Measurements from ENCODE around the gene RACGAP1. TPM values are rescaled to one million over a fixed set of nuclear protein-coding genes. Genes with fewer than 3 reads are reported as not detected.
A peak's percentile ranks its signal among the peaks of the same experiment; 100 is the strongest.

RACGAP1 gene
- total and polyA plus RNA-seq, 2 of the 8 experiments (the other 6 are each of a cell fraction or from before 2014, with no cell fraction given), result 18.0 to 66.3 TPM

DNA sequence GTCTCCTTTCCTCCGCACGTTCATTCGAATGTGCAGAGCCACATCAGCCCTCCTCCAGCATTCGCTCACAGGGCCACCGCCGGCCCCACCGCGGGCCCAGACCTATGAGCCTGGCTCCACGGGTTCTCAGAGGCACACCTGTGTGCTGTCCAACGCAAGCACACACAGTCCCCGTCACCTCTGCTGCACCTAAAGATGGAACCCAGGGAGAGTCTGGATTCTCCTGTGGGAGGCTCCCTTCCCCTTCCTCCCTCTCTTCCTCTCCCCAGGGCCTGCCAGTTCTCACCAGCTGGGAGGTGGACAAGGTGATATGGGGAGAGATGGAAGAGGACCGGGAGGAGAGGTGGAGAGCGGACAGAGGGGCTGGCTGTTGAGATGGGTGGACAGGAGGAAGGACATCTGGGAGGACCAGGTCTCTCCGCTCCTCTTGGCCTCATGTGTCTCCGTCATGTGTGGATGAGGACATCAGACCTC is 57.5 kb downstream of the RACGAP1 start:
- 62% methylated on average over 15 of the region's 15 CpGs; no CpG with 5 or more reads in 1 of the 2 experiments for WGBS, 2 experiments (ENCODE audit: extremely low coverage in 1 of 2, insufficient coverage in 1 of 2, insufficient read length in 1 of 2, insufficient replicate concordance in 2 of 2, low coverage in 1 of 2, low lambda C conversion rate in 2 of 2, missing lambda C conversion rate in 1 of 2)

More for the DNA sequence above, 57.5 kb downstream of the RACGAP1 start:
- Histone ChIP-seq H4K5ac (ENCODE audit: insufficient read length, low read depth, low read length) (no peak overlapping the region), H2BK120ac (replicated peaks; ENCODE audit: low read depth, low read length) (no peak overlapping the region), H3K4me1 (replicated peaks in 1 of 4; ENCODE audit: control insufficient read depth in 3 of 4, insufficient read depth in 4 of 4, low read length in 3 of 4) (peaks cover 0 to 9% (median 3%) of the 10 kb centered on the region in 4 experiments; a peak in 5 of 7 replicates), H3K14ac (ENCODE audit: insufficient read length) (no peak overlapping the region), H4K91ac (replicated peaks; ENCODE audit: insufficient read length, low read length) (no peak overlapping the region), H3K4ac (replicated peaks; ENCODE audit: insufficient read length, low read depth, low read length) (no peak overlapping the region), H4K8ac (ENCODE audit: extremely low read depth, insufficient read depth, low read length) (no peak overlapping the region), H2AK5ac (ENCODE audit: low read depth, low read length) (no peak overlapping the region), H3K27ac (ENCODE audit: low read depth, low read length) (no peak overlapping the region), H3K27me3 (replicated peaks in 1 of 4; ENCODE audit: control insufficient read depth in 3 of 4, extremely low read depth in 1 of 4, insufficient read depth in 3 of 4, low read length in 3 of 4) (peaks cover 0 to 35% (median 17%) of the 10 kb centered on the region in 4 experiments; a peak in 6 of 7 replicates), H3K23me2 (ENCODE audit: low read depth, low read length) (no peaks in the 10 kb centered on the region), H3K79me1 (ENCODE audit: low read depth, low read length) (no peaks in the 10 kb centered on the region), H3K18ac (ENCODE audit: extremely low read depth, low read length) (peak overlapping the region; percentile 40; the same call in 1 of the 2 replicates), H3K56ac (replicated peaks; ENCODE audit: insufficient read length, low read depth, low read length) (no peak overlapping the region), H2BK15ac (ENCODE audit: low read length) (peak overlapping the region; percentile 65; the same call in 1 of the 2 replicates), H3K79me2 (ENCODE audit: control insufficient read depth in 1 of 2, insufficient read depth in 2 of 2, low read length in 2 of 2) (no peaks in the 10 kb centered on the region), H3K23ac (ENCODE audit: insufficient read length) (no peak overlapping the region), H2BK5ac (ENCODE audit: low read depth, low read length) (no peak overlapping the region), H3K36me3 (ENCODE audit: control insufficient read depth in 2 of 4, insufficient read depth in 4 of 4, low read length in 3 of 4) (no peaks in the 10 kb centered on the region), H2AFZ (ENCODE audit: low read length) (peak overlapping the region; percentile 63; the same call in 1 of the 2 replicates), H3K9me3 (ENCODE audit: insufficient read depth in 2 of 2, low read depth in 1 of 2, low read length in 1 of 2) (no peaks in the 10 kb centered on the region), H3K9ac (replicated peaks in 1 of 4; ENCODE audit: extremely low read depth in 1 of 4, low read depth in 3 of 4, low read length in 3 of 4) (no peak overlapping the region), H3K4me2 (ENCODE audit: insufficient read depth in 1 of 2, low read depth in 2 of 2, low read length in 2 of 2) (peak overlapping the region; percentile 6 to 81), H2BK20ac (ENCODE audit: low read length) (no peak overlapping the region), H4K20me1 (replicated peaks in 1 of 2; ENCODE audit: control insufficient read depth in 1 of 2, insufficient read depth in 2 of 2, low read length in 2 of 2) (no peaks in the 10 kb centered on the region), H2BK12ac (ENCODE audit: low read depth, low read length) (peak overlapping the region; percentile 4; the same call in 1 of the 2 replicates), H3K4me3 (ENCODE audit: extremely low read depth in 1 of 4, insufficient read depth in 2 of 4, low read depth in 3 of 4, low read length in 4 of 4) (peak overlapping the region in 3 of 4 experiments; percentile 31 to 53 (median 45); a peak in 3 of 8 replicates)
- no peak for TF ChIP-seq GTF2F1 (IDR thresholded peaks at IDR 0.05; ENCODE audit: borderline replicate concordance, low read depth, low read length)
- TF ChIP-seq BRCA1 (IDR thresholded peaks at IDR 0.05; ENCODE audit: low read depth, low read length), result no peak
- no peak for TF ChIP-seq POLR2A (IDR thresholded peaks at IDR 0.05; ENCODE audit: control extremely low read depth in 1 of 2, low read depth in 2 of 2, low read length in 2 of 2)
- TF ChIP-seq, protein P1, sequence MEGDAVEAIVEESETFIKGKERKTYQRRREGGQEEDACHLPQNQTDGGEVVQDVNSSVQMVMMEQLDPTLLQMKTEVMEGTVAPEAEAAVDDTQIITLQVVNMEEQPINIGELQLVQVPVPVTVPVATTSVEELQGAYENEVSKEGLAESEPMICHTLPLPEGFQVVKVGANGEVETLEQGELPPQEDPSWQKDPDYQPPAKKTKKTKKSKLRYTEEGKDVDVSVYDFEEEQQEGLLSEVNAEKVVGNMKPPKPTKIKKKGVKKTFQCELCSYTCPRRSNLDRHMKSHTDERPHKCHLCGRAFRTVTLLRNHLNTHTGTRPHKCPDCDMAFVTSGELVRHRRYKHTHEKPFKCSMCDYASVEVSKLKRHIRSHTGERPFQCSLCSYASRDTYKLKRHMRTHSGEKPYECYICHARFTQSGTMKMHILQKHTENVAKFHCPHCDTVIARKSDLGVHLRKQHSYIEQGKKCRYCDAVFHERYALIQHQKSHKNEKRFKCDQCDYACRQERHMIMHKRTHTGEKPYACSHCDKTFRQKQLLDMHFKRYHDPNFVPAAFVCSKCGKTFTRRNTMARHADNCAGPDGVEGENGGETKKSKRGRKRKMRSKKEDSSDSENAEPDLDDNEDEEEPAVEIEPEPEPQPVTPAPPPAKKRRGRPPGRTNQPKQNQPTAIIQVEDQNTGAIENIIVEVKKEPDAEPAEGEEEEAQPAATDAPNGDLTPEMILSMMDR (IDR thresholded peaks at IDR 0.05; ENCODE audit: control extremely low read depth in 1 of 3, insufficient read depth in 1 of 3, low read depth in 1 of 3, low read length in 3 of 3), result no peak
- TF ChIP-seq BCL11A (IDR thresholded peaks at IDR 0.05; ENCODE audit: low read depth in 2 of 2, low read length in 2 of 2), result no peak
- no peak for TF ChIP-seq SIX5 (IDR thresholded peaks at IDR 0.05; ENCODE audit: low read depth, low read length)
- FAIRE-seq, result no peak
- POLR2A ChIA-PET (ENCODE audit: partially characterized antibody), result interaction anchor here (0.6 to 2.7 kb wide), 7 partner anchors 8 to 139 kb away, joined by 3 to 9 read pairs (median 5); partner anchors contain the start of gene AQP2
- DNase-seq (ENCODE audit: low read depth in 1 of 2, low spot score in 2 of 2), result peak in 1 of 2 experiments; percentile 69
- CTCF ChIA-PET (ENCODE audit: partially characterized antibody), result interaction anchor here (0.7 to 23.0 kb wide), 56 partner anchors 11 to 425 kb away, joined by 3 to 420 read pairs (median 6); partner anchors contain the start of genes AQP2, ASIC1, COX14 and FAIM2
